ENCODE data around the gene MISP. TPM values are rescaled to one million over a fixed set of nuclear protein-coding genes. Genes with fewer than 3 reads are reported as not detected.
"Not testable (repeated sequence)": the region's sequence is repeated elsewhere in the genome, so short reads cannot be mapped to it uniquely, and the experiment has no call there.

Gene MISP
- total and polyA plus RNA-seq, 7 donors = 0.08 to 0.13 (median 0.09) TPM; not detected in 4

GRCh38 chr19:736125-736524, 14.8 kb upstream of the MISP start:
- no peak for DNase-seq
- Histone ChIP-seq H3K9me3 (no peaks in the 10 kb centered on the region), H3K36me3 (ENCODE audit: insufficient read depth in 1 of 2, low read depth in 1 of 2) (no peaks in the 10 kb centered on the region), H3K27me3 (ENCODE audit: insufficient read depth in 3 of 3, low read length in 2 of 3) (peaks cover 0 to 11% (median 2%) of the 10 kb centered on the region in 3 donors), H3K4me3 (no peak overlapping the region), H3K4me1 (no peaks in the 10 kb centered on the region), H3K27ac (no peak overlapping the region)
- intact Hi-C loops (cut with DNase I) = loop anchor here in 1 of 2 donors (10.0 kb wide), 1 partner anchor 151 kb away; the partner anchor contains the start of gene HCN2
- WGBS, 3 donors = 89 to 95% (median 90%) methylated on average over 30 to 32 of the region's 32 CpGs
- TF ChIP-seq CTCF (IDR thresholded peaks at IDR 0.05) = no peak
- no peak for ATAC-seq

GRCh38 chr19:737591-738093, 13.3 kb upstream of the MISP start:
- Histone ChIP-seq H3K27ac (no peak overlapping the region), H3K9me3 (no peaks in the 10 kb centered on the region), H3K4me3 (no peak overlapping the region), H3K27me3 (ENCODE audit: insufficient read depth in 3 of 3, low read length in 2 of 3) (peaks cover 0 to 11% (median 4%) of the 10 kb centered on the region in 3 donors), H3K4me1 (no peaks in the 10 kb centered on the region), H3K36me3 (ENCODE audit: insufficient read depth in 1 of 2, low read depth in 1 of 2) (no peaks in the 10 kb centered on the region)
- WGBS, 3 donors = 38 to 40% (median 39%) methylated on average over 21 to 22 of the region's 22 CpGs
- DNase-seq = peak in 1 of 2 donors; percentile 51
- peak; percentile 43 for TF ChIP-seq CTCF (IDR thresholded peaks at IDR 0.05)
- peak in 3 of 4 donors; percentile 61 to 67 (median 66) for ATAC-seq
- intact Hi-C loops (cut with DNase I) = loop anchor here in 1 of 2 donors (10.0 kb wide), 1 partner anchor 153 kb away; the partner anchor contains the start of gene HCN2

GRCh38 chr19:738509-739128, 12.3 kb upstream of the MISP start:
- no peak for TF ChIP-seq CTCF (IDR thresholded peaks at IDR 0.05)
- Histone ChIP-seq H3K27ac (no peak overlapping the region), H3K36me3 (ENCODE audit: insufficient read depth in 1 of 2, low read depth in 1 of 2) (no peaks in the 10 kb centered on the region), H3K27me3 (ENCODE audit: insufficient read depth in 3 of 3, low read length in 2 of 3) (peaks cover 0 to 11% (median 4%) of the 10 kb centered on the region in 3 donors), H3K4me3 (no peak overlapping the region), H3K4me1 (no peaks in the 10 kb centered on the region), H3K9me3 (no peaks in the 10 kb centered on the region)
- DNase-seq (no peak), ATAC-seq (no peak)
- intact Hi-C loops (cut with DNase I) = loop anchor here in 1 of 2 donors (10.0 kb wide), 1 partner anchor 154 kb away; the partner anchor contains the start of gene HCN2
- WGBS, 3 donors = 86 to 90% (median 88%) methylated on average over 23 of the region's 23 CpGs

- intact Hi-C loops (cut with DNase I) = loop anchor here in 1 of 2 donors (10.0 kb wide), 1 partner anchor 155 kb away; the partner anchor contains the start of gene HCN2
- peak in 1 of 2 donors; percentile 44 for DNase-seq
- no peaks in the 10 kb centered on the region for H3K4me1 ChIP-seq
- no peak for ATAC-seq
- no peak overlapping the region for H3K27ac ChIP-seq
- no peak overlapping the region for H3K4me3 ChIP-seq
- peaks cover 0 to 11% (median 6%) of the 10 kb centered on the region in 3 donors for H3K27me3 ChIP-seq (ENCODE audit: insufficient read depth in 3 of 3, low read length in 2 of 3)
- peaks cover 10% of the 10 kb centered on the region for H3K9me3 ChIP-seq
- TF ChIP-seq CTCF (IDR thresholded peaks at IDR 0.05) = no peak
- H3K36me3 ChIP-seq (ENCODE audit: insufficient read depth in 1 of 2, low read depth in 1 of 2) = no peaks in the 10 kb centered on the region
- 73 to 82% (median 76%) methylated on average over 28 to 36 of the region's 36 CpGs for WGBS, 3 donors
Measured at GRCh38 chr19:739998-740715, 10.8 kb upstream of the MISP start.

- intact Hi-C loops (cut with DNase I) = not testable (repeated sequence)
Measured at GRCh38 chr19:740816-741505, 10.0 kb upstream of the MISP start.

More at GRCh38 chr19:740816-741505, 10.0 kb upstream of the MISP start:
- H3K4me1 ChIP-seq; H3K27ac ChIP-seq; ATAC-seq; H3K36me3 ChIP-seq (ENCODE audit: insufficient read depth in 1 of 2, low read depth in 1 of 2); DNase-seq; H3K4me3 ChIP-seq; H3K9me3 ChIP-seq: not testable (repeated sequence)
- peaks cover 0 to 11% (median 6%) of the 10 kb centered on the region in 3 donors for H3K27me3 ChIP-seq (ENCODE audit: insufficient read depth in 3 of 3, low read length in 2 of 3)
- WGBS, 3 donors = 81 to 84% (median 83%) methylated on average over 15 to 16 of the region's 16 CpGs
